ENCODE results near the gene ZNHIT2.
"Not testable (repeated sequence)": the region's sequence is repeated elsewhere in the genome, so short reads cannot be mapped to it uniquely, and the experiment has no call there.

ZNHIT2 gene

GRCh38 chr11:65118891-65119669 lies 1.6 kb upstream of the ZNHIT2 start:
- DNase-seq, result not testable (repeated sequence)

DNA sequence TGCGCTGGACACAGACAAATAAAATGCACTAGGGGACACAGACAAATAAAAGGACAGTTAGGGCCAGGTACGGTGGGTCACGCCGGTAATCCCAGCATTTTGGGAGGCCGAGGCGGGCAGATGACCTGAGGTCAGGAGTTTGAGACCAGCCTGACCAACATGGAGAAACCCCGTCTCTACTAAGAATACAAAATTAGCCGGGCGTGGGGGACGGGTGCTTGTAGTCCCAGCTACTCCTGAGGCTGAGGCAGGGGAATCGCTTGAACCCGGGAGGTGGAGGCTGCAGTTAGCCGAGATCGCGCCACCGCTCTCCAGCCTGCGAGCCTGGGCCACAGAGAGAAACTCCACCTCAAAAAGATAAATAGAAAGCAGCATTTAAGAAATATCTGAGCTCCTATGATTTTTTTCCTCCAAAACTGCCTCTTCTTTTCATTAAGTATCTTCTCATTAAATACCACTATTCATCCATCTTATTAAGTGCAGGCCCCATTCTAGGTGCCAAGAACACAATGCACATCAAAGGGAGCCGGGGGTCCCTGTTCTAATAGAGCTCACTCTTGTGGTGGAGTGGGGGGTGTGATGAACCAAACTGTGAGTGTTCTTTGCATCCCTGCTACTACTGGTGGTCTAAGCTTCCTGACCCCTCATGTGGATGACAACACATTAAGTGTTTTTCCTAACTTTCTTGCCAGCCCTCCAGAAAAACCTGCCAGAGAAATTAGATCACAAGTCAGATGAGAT lies 766 bp upstream of the ZNHIT2 start:
- DNase-seq, result no peak

DNA sequence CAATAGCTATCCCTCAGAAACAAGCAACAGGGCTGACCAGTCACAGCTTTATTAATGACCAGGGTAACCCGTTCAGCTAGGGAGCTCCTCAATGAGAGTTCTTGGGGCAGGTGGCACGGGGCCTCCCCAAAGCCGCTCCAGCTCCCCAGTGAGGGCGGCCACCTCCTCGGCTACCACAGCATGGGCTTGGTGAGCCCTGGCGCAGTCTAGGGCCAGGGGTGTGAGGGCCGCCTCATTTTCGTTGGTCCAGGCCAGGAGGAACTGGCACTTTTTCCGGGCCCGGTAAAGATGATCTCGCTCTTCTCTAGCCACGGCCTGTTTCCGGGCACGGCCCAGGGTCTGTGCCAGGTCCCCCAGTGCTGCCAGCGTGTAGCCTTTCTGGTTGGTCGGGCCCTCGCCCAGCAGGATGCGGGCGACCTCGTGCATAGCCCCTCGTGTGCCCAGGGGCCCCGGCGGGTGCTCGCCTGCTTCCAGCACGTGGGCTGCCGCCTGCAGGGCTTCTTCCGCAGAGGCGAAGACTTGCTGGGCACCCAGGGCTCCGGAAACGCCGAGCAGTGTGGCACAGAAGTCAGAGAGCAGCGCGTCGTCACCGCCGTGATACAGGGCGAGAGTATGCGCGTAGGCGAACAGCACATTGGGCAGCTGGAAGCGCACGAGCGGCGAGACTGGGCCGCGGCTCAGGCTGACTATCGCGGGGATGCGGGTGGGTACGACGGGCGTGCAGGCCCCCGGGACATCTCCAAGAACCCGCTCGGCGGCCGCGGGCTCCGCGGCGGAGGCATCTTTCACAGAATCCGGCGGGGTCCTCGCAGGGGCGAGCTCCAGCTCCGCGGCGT lies 913 bp downstream of the ZNHIT2 start:
- peak; percentile 73 for DNase-seq

DNA sequence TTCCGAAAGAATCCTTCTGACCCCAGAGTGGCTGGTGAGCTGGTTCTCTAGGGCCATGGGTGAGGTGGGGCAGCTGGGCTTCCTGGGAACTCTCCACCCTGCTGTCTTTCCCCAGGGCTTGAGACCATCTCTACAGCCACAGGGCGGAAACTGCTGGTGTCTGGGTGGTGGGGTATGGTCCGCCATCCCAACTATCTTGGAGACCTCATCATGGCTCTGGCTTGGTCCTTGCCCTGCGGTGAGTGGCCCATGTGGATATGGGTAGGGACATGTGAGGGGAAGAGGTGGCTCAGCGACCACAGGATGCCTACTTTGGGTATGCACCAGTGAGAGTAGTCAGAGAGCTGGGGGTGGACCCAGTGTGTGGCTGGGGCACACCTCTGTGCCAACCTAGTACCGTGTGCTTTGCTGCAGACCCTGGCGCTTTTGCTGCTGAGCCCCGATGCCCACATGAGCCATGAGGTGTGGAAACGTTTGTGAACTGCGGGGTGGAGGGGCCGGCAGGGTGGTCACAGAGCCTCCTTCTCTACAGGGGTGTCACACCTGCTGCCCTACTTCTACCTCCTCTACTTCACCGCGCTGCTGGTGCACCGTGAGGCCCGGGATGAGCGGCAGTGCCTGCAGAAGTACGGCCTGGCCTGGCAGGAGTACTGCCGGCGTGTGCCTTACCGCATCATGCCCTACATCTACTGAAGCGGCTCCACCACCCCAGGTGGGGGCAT lies 2.0 kb downstream of the ZNHIT2 start:
- no peak for DNase-seq

DNA sequence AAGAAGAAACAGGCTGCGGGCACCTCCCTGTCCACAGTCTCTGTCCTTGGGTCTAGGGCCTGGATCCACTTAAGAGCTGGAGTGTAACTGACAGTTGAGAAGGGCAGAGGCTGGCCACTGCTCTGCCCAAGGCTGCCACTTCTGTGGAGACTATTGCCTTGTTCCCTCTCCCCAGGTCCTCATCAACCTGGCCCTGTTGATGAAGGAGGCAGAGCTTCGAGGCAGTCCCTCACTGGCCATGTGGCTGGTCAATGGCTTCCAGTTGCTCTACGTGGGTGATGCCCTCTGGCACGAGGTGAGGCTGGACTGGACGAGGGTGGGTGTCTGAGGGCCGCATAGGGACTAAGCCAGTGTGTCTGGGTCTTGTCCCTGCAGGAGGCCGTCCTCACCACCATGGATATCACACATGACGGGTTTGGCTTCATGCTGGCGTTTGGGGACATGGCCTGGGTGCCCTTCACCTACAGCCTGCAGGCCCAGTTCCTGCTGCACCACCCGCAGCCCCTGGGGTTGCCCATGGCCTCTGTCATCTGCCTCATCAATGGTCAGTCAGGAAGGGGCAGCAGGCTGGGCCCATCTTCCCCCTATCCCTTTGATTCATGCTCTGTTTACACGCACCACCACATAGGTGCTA lies 2.8 kb downstream of the ZNHIT2 start:
- no peak for DNase-seq

GRCh38 chr11:65113839-65114238 lies 3.7 kb downstream of the ZNHIT2 start:
- no peak for DNase-seq

DNA sequence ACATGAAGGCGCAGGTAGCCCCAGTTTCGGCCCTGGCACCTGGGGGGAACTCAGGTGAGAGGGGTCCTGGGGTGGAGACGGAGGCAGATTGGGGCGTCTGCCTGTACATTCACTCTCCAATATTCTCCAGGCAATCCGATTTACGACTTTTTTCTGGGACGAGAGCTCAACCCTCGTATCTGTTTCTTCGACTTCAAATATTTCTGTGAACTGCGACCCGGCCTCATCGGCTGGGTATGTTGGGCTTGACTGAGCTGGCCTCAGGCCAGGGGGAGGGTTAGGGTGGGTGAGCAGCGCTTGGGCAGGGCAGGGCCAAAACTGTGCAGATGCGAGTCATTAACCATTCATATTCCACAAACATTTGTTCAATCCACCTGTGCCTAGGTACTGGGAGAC lies 4.1 kb downstream of the ZNHIT2 start:
- no peak for DNase-seq

- peak; percentile 75 for DNase-seq
Observed at GRCh38 chr11:65112546-65113360, 4.7 kb downstream of the ZNHIT2 start.

DNA sequence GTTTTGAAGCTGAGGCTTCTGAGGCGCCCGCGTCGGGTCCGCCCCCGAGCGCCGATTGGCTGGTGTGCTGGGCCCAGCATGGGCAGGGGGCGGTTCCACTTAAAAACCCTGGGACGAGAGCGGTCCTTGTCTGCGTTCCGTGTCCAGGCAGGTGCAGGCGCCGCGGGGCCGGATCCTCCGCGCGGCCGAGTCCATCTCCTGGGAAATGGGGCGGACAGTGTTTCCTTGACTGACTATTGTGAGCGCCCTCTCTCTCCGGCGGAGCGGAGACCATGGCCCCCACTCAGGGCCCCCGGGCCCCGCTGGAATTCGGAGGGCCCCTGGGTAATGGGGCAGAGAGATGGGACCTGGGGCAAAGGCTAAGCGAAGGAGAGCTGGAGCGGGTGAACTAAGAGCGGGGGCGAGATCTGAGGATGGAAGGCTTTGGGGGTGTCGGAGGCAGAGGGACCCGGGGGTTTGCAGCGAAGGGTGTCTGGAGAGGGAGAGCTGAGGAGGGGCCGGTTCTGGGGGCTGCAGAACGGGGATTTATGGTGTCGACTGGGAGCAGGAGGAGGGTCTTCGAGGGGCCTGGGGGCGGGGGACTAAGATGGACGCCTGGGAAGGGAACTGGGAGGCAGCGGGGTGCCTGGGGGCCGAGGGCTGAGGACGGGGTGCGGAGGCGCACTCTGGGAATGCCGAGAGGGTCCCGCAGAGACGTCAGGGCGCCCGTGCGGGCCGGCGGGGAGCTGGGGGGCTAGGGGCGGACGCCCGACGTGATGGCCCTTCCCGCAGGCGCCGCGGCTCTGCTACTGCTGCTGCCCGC lies 5.6 kb downstream of the ZNHIT2 start, which contains the start of gene TM7SF2:
TM7SF2 (plus strand) TSS at position 129 of the 802 bp plus-strand sequence; CDS start at position 273, 144 bp downstream.
- peak; percentile 93 for DNase-seq

DNA sequence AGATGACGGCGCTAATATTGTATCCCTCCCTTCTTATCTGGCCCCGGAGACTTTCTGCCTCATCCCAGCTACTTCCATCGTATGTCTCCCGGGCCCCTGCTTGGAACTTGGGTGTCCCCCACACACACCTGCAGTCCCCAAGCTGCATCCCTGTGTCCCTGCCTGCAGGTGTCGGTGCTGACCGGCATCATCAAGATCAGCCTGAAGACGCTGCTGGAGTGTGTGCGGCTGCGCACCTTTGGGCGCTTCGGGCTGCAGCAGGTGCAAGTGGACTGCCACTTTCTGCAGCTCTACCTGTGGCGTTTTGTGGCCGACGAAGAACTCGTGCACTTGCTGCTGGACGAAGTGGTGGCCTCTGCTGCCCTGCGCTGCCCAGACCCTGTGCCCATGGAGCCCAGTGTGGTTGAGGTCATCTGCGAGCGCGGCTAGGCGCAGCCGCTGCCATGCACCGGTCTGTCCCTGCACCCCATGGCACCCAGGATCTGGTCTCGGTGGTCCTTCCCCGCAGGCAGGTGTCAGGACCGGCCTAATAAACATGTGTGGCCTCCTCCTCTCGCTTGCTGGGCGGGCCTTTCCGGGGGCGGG lies 6.2 kb downstream of the ZNHIT2 start:
- DNase-seq, result no peak

DNA sequence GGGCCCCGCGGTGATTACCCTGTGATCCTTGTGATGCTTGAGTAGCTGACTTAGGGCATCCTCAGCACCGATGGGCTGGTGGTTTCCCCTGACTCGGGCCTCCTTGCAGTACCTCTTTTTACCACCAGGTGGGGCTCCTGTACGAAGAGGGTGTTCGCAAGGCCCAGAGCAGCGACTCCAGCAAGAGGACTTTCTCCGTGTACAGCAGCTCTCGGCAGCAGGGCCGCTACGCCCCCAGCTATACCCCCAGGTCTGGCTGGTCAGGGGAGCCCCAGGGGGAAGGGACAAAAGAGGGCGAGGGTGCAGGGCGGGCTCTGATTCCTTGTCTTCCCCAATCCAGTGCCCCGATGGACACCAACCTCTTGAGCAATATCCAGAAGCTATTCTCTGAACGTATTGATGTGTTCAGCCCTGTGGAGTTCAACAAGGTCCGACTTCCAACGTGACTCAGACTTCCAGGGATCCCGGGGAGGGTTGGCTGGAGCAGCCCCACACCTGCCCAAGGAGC lies 7.1 kb downstream of the ZNHIT2 start:
- peak; percentile 97 for DNase-seq

- DNase-seq, result no peak
Observed at GRCh38 chr11:65109231-65110198, 8.0 kb downstream of the ZNHIT2 start.

- DNase-seq, result no peak
Observed at GRCh38 chr11:65108469-65109123, 8.9 kb downstream of the ZNHIT2 start.

DNA sequence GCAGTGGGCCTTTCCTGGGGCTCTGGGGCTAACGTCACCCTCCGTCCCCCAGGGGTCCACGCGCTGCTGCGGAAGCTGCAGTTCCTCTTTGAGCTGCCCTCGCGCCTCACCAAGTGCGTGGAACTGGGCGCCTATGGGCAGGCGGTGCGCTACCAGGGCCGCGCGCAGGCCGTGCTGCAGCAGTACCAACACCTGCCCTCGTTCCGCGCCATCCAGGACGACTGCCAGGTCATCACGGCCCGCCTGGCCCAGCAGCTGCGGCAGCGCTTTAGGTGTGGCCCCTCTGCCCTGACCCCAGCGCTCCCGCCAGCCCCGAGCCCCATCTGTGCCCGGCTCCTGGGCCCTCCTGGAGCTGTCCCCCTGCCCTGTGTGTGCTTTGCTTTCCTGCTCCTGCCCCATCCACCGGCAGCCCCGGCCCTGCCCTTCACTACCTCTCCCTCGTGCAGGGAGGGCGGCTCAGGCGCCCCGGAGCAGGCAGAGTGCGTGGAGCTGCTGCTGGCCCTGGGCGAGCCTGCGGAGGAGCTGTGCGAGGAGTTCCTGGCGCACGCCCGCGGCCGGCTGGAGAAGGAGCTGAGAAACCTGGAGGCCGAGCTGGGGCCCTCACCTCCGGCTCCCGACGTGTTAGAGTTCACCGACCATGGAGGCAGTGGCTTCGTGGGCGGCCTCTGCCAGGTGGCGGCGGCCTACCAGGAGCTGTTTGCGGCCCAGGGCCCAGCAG lies 9.6 kb downstream of the ZNHIT2 start:
- no peak for DNase-seq

DNA sequence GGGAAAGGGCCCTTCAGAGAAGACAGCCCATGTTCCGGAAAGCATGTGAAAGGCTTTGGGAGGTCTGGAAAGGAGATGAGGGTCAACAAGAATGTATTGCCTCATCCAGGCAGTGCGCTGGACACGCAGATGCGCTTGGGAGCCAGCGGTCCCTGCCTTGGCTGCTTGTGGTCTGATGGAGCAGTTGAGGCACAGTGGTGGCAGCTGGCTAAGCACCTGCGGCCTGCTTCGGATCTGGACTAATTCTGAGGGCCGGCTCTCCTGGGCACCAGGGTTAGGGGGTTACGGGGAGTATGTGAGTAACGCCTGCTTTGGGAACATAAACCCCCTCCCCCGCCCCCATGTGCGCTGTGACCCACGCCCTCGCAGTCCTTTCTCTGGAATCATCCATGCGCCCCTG lies 10.4 kb downstream of the ZNHIT2 start:
- DNase-seq, result no peak

DNA sequence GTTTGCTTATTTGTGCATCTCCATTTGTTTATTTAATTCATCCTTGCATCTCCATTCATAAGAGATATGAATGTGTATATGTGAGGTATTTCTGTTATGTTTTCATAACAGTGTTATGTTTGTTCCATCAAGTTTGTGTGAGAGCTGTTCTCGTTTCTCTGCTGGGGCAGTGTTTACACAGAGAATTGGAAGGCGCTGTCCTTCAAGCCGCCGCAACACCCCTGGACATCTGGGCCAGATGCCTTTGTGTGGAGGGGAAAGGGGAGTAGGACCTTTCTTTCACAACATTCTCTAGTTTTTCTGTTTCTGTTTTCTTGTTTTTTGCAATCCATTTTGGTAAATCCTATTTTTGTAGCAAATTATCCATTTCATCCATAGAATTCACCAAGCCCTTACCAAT lies 12.9 kb downstream of the ZNHIT2 start:
- DNase-seq, result no peak

DNA sequence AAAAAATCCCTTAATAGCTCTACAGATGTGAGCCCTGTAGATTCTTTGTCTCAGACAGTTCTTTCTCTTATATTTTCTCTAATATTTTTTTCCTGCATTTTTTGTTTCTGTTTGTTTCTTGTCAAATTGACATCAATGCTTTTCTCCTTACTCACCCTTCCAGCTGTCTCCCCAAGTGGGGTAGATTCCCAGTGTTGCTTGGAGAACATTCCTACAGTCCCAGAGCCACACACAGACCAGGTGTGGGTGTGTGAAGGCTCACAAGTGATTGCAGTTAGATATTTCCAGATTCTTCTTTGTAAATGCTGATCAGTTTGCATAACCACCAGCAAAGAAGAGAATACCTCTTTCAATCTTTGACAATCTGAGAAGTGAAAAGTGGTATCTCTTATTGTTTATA lies 14.0 kb downstream of the ZNHIT2 start:
- DNase-seq, result no peak

Data from stimulated activated CD4-positive, alpha-beta T cell treated with anti-CD3 and anti-CD28 coated beads, Interleukin-4, amount 100 ng/mL, for 24 hours (primary cell).